GM19193 (cell line): Measurements from ENCODE around the gene WT1.

Experiments used
- POLR2A ChIP-seq: IDR thresholded peaks from 4 replicates; pipeline ENCODE4 v1.6.1; 2011; ENCODE audit not compliant: insufficient read depth, insufficient read length; ENCODE audit errors: extremely low read depth

WT1 gene

GRCh38 chr11:32433101-32433913 is 2.0 kb downstream of the WT1 start:
- no peak for TF ChIP-seq POLR2A

GRCh38 chr11:32432565-32432964 is 2.8 kb downstream of the WT1 start:
- no peak for TF ChIP-seq POLR2A

DNA sequence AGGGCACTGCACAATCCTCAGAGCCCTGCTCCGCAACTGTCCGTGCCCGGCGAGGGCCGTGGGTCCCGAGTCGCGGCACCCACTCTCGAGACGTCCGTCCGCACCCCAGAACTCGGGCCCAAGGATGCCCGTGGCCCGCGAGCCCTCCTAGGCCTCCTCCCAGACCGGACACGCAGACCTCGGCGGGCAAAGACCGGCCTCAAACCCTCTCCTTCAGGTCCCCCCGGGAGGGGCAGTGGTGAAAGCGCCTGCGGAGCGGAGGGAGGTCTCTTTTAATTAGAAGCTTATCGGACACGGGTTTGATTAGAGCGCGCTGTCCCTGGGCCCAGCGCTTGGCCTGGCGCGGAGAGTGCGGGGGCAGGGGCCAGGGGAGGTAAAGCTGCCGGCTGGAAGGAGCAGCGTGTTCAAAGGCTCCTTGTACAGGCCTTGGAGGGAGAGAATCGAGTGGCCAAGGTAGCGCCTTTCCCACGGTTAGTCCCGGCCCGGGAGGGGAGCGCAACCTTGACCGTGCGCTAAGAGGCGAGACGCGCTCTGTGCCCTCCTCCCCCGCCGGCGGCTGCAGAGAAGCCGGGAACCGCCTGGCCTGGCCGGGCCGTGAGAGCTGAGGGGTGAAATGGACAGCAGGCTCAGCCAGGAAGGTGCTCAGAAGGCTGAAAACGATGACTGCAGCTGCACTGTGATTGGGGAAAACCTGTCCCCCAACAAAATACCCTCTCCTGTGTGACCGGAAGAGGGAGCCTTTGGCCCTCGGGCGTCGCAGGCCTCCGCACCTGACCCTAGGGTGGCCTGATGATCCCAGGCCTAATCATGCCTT is 4.6 kb downstream of the WT1 start:
- TF ChIP-seq POLR2A = no peak

GRCh38 chr11:32429477-32429876 is 5.9 kb downstream of the WT1 start:
- no peak for TF ChIP-seq POLR2A

DNA sequence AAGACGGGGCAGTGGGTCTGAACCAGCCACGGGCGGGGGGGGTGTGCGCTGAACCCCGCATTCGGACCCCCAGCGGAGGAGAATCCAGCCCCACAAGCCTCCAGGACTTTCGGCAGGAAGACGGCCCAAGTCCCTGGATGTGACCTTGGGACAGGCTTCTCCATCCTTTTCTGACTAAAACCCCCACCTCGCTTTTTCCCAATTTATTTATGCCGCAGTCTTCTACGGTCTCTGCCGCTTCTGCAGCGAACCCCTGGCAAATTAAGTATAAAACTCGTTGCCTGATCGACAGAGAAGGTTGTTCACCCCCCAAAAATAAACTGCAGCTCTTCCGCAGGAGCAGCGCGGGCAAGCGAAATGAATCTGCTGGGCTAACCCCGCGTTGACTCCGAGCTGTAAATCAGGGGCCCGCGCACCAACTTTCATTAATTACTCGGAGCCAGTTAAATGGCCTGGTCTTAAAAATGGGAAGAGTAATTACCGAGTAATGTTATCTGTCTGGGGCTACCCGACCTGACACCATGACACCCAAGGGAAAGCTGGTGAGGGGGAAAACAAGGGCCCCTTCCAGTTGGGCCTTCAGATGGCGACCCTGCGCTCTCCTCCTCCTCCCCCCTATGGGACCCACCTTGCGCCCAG is 6.6 kb downstream of the WT1 start:
- TF ChIP-seq POLR2A = no peak

GRCh38 chr11:32427935-32428664 is 7.2 kb downstream of the WT1 start:
- TF ChIP-seq POLR2A = no peak

DNA sequence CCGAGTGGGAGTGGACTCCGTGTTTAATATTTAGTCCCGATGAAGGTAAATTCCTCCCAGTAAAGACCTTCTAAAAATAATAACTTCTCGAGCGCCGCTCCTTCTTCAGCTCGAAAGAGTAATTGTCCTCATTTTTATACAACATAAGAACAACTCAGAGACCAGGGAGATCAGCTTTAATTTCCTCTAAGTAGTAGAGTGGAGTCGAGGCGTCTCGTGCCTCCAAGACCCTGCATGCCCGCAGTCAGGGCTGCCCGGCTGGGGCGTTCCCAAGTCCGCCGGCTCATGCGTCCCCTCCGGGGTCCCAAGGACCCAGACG is 7.8 kb downstream of the WT1 start:
- no peak for TF ChIP-seq POLR2A

DNA sequence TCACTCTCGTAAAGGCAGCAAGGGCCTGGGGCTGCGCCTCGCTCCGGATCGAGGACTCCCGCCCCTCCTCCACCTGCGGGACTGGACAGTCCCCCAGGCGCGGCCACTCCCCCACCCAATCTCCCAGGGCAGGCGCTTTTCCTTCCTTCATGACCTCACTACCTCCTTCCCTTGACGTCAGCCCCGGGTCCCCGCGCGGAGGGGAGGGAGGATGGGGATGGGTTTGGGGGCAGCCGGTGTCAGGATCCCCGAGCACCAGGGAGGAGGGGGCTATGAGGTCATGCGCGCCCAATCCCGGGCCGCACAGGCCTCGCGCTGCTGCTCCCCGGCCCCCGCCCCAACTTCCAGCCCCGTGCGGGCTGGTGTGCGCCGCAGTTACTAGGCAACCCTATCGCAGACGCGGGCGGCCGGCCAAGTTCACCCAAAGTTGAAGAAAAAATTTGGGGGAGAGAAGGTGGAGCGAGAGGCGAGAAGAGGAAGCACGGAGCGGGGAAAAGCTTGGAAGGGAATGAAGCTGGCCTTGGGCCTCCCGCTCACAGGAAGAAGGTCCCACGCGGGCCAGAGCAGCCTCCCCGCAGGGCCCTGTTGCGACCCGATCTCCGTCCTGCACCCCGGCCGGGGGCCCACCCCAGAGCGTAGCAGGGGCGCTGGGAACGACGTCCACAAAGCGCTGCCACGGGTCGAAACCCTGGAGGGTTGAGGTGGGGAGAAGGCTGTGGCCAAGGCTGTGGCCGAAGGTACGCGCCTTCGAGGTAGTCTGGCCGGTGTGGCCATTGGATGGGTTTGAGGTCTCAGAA is 8.3 kb downstream of the WT1 start:
- TF ChIP-seq POLR2A = no peak

- no peak for TF ChIP-seq POLR2A
These were observed 9.1 kb downstream of the WT1 start for GRCh38 chr11:32426192-32426591.

DNA sequence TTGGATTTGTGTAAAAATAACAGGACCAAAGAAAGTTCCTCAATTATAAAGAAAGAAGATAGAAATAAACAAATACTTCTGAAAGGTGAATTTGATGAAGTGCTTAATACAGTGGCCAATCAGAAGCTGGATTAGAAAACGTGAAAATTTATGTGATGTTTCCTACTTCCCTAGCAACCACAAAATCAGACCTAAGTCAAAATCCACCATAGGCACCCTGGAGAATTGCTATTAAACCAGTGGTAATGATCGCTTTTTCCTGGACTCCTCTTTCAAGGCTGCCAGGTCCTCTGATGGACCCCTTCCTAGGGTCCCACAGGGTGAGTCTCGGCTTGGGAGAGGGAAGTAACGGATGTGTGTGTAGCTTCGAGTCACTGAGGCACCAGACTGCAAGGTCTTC is 9.6 kb downstream of the WT1 start:
- no peak for TF ChIP-seq POLR2A

- no peak for TF ChIP-seq POLR2A
These were observed 12.8 kb downstream of the WT1 start for GRCh38 chr11:32422545-32422944.

DNA sequence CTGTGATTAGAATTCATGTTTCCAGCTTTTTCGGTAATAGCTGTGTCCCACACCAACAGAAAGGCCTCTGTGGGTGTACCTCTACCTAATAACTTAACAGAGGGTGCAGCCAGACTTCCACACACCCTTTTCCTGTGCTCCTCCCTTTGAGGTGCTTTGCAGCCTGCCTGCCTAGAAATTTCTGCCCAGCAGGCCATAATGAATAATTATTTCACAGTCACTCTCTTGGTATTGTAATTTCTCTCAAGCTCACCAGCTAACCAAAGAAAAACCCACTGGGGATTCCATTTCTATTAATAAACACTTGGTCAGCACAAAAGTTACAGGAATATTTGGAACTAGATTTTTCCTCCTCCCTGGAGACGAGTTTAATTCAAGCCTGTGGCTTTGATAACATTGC is 13.3 kb downstream of the WT1 start:
- no peak for TF ChIP-seq POLR2A

- TF ChIP-seq POLR2A = no peak
These were observed 14.1 kb downstream of the WT1 start for GRCh38 chr11:32420937-32421901.
